ENCODE results near the gene SRPK2. TPM values are rescaled to one million over a fixed set of nuclear protein-coding genes. Genes with fewer than 3 reads are reported as not detected.

SRPK2 gene
- total and polyA plus RNA-seq, 2 of the 13 experiments (the other 11 are each of a cell fraction or from before 2014, with no cell fraction given), result 10.1 to 22.3 TPM

GRCh38 chr7:105354383-105354782 lies 34.3 kb downstream of the SRPK2 start (continued):
- TF ChIP-seq ATF2 (CRISPR knock-in tag; IDR thresholded peaks at IDR 0.05) (no peak), GLMP (CRISPR knock-in tag; IDR thresholded peaks at IDR 0.05; ENCODE audit: borderline replicate concordance) (no peak), JUN (CRISPR knock-in tag; IDR thresholded peaks at IDR 0.05) (no peak), ZNF121 (CRISPR knock-in tag; IDR thresholded peaks at IDR 0.05) (no peak), ZNF580 (CRISPR knock-in tag; IDR thresholded peaks at IDR 0.05; ENCODE audit: borderline replicate concordance, low read depth) (no peak)

GRCh38 chr7:105353752-105354328 lies 34.9 kb downstream of the SRPK2 start:
- H3K4me1 ChIP-seq (ENCODE audit: insufficient read depth, low read length), result peaks cover 53% of the 10 kb centered on the region
- ATAC-seq, result peak; percentile 25; the same call in 1 of the 3 replicates

More at GRCh38 chr7:105353752-105354328, 34.9 kb downstream of the SRPK2 start:
- intact Hi-C loops (cut with micrococcal nuclease; ENCODE audit: unreplicated experiment) (no loop called here), in situ Hi-C loops (cut with HindIII; ENCODE audit: extremely low pct_ligation_motif_present, low pct_unique_long_range_greater_than_20kb) (no loop called here)
- Histone ChIP-seq H2AFZ (ENCODE audit: low read length) (no peak overlapping the region), H3K9me3 (ENCODE audit: low read length) (no peaks in the 10 kb centered on the region), H4K20me1 (ENCODE audit: insufficient read depth, low read length) (peaks cover 11% of the 10 kb centered on the region; the same call in 1 of the 2 replicates), H3K79me2 (ENCODE audit: insufficient read depth, low read length) (peaks cover 42% of the 10 kb centered on the region), H3K27me3 (ENCODE audit: control insufficient read depth in 1 of 2, insufficient read depth in 2 of 2, low read length in 2 of 2) (no peaks in the 10 kb centered on the region), H3K36me3 (replicated peaks in 1 of 2; ENCODE audit: control insufficient read depth in 1 of 2, insufficient read depth in 2 of 2, low read length in 2 of 2) (no peaks in the 10 kb centered on the region), H3K4me2 (ENCODE audit: low read depth, low read length) (no peak overlapping the region), H3K27ac (ENCODE audit: extremely low read length, insufficient read depth, low read length) (no peak overlapping the region), H3K4me3 (replicated peaks in 1 of 3; ENCODE audit: insufficient read depth in 1 of 3, low read depth in 2 of 3, low read length in 3 of 3) (no peak overlapping the region), H3K9ac (ENCODE audit: insufficient read depth, low read depth, low read length) (no peak overlapping the region)
- no peak for DNase-seq (ENCODE audit: low spot score)
- WGBS (ENCODE audit: low lambda C conversion rate), result 92% methylated on average over 5 of the region's 5 CpGs
- FAIRE-seq, result no peak
- ChIA-PET POLR2A (no interaction called here), CTCF (ENCODE audit: low intra/inter-chr PET ratio, low total read pairs) (no interaction called here)
- no peak for TF ChIP-seq ELK4 (CRISPR knock-in tag; IDR thresholded peaks at IDR 0.05; ENCODE audit: borderline replicate concordance)
- no peak for TF ChIP-seq HDAC2 (CRISPR knock-in tag; IDR thresholded peaks at IDR 0.05)
- TF ChIP-seq RBAK (CRISPR knock-in tag; IDR thresholded peaks at IDR 0.05), result no peak
- no peak for TF ChIP-seq ZNF446 (CRISPR knock-in tag; IDR thresholded peaks at IDR 0.05)
- no peak for TF ChIP-seq ZNF841 (CRISPR knock-in tag; IDR thresholded peaks at IDR 0.05; ENCODE audit: borderline replicate concordance)
- no peak for TF ChIP-seq ATF4 (CRISPR knock-in tag; IDR thresholded peaks at IDR 0.05)
- TF ChIP-seq HCFC1 (IDR thresholded peaks at IDR 0.05; ENCODE audit: low read depth, low read length), result no peak
- no peak for TF ChIP-seq ZNF460 (CRISPR knock-in tag; IDR thresholded peaks at IDR 0.05; ENCODE audit: borderline replicate concordance)
- no peak for TF ChIP-seq ZNF777 (CRISPR knock-in tag; IDR thresholded peaks at IDR 0.05)
- no peak for TF ChIP-seq NR2F1 (CRISPR knock-in tag; IDR thresholded peaks at IDR 0.05)
- no peak for TF ChIP-seq ZFP62 (CRISPR knock-in tag; IDR thresholded peaks at IDR 0.05)
- no peak for TF ChIP-seq CC2D1A (CRISPR knock-in tag; IDR thresholded peaks at IDR 0.05)
- TF ChIP-seq ZNF761 (CRISPR knock-in tag; conservative IDR thresholded peaks at IDR 0.05), result no peak
- BruUV-seq (replicated peaks), result no TSS peak

All from HepG2 (cell line).